Lower leg skin (tissue), 4 donors: Measurements from ENCODE around the gene LRRTM1. TPM values are rescaled to one million over a fixed set of nuclear protein-coding genes. Genes with fewer than 3 reads are reported as not detected.

Experiments
- DNase-seq, 2 donors: peaks; one replicate each; pipeline ENCODE4 v3.0.0-alpha.2; 2019; ENCODE audit warnings: low spot score in 2 of 2
- H3K4me3 ChIP-seq: fragments of 200-600 bp; sonication (generic); 2 replicates; pipeline ENCODE4 v1.5.1; 2017; ENCODE audit warnings: mild to moderate bottlenecking, low read depth; ENCODE audit not compliant: poor library complexity, severe bottlenecking
- POLR2A ChIP-seq, 2 donors: fragments of 450-650 bp; IDR thresholded peaks; one replicate each; pipeline ENCODE4 v1.6.1; 2016 to 2017; ENCODE audit warnings: antibody characterized with exemption in 2 of 2, mild to moderate bottlenecking in 1 of 2, moderate library complexity in 1 of 2
- WGBS, 2 donors: methylation state at CpG; one replicate each; pipeline ENCODE4 v1.1.5; 2018; 5-methylcytosine and 5-hydroxymethylcytosine counted together
- intact Hi-C: fragments of 100-400 bp; cut with DNase I; formaldehyde crosslinking; loops from one replicate; pipeline ENCODE4 v1.15.0; 2023; ENCODE audit warnings: low total_unique reads
- total RNA-seq, 4 donors: library from RNA; depleted of rRNA; stranded (reverse); fragments of >200 nt; gene quantifications; one replicate each; pipeline ENCODE4 v1.1.0, GENCODE V29; 2016
- TF ChIP-seq, protein P1 (sequence below), 3 donors: fragments of 450-650 bp; IDR thresholded peaks; one replicate each; pipeline ENCODE4 v1.5.1; 2016; ENCODE audit warnings: antibody characterized with exemption in 3 of 3, mild to moderate bottlenecking in 3 of 3, moderate library complexity in 2 of 3

The LRRTM1 gene
- total RNA-seq, 4 donors from 2014 or later, result 0.10 TPM; not detected in 3

DNA sequence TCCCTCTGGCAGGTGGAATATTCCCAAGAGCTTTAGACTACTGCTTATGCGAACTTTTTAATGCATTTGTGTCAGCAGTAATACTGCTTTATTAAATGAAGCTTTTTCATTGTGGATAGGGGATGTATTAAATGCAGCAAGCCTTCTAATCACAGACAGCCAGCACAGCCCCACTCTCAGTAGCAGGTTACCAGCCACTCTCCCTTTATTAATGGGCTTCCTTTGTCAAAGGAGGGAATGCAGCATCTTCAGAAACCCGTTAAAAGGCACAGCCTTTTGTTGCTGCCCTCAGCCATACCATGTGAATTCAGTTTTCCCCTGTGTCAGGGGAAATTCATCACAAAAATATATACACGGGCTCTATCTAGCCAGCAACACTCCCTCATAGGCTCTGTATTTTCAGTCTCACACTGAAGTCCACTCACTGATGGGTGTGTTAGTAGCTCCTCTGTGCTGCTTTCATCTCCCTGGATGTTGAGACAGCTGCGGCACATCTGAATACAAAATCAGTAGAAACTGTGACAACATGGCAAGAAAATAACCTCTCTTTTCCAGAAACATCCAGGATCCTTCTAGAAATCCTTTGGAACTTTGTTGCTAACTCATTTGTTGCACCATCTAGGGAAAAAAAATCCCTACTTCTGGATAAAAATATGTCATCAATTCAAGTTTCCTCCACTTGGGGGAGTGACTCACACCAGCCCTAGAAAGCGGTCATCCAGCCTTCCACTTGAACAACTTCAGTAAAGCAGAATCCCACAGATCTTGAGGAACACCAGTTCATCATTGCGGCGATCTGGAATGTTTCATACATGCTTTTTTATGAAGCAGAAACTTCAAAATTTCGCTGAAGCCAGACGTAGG lies 48.4 kb downstream of the LRRTM1 start:
- DNase-seq, result no peak
- WGBS, 2 donors, result 61 to 69% methylated on average over 9 of the region's 9 CpGs
- intact Hi-C loops, result no loop called here
- no peak overlapping the region for H3K4me3 ChIP-seq
- TF ChIP-seq, protein P1, sequence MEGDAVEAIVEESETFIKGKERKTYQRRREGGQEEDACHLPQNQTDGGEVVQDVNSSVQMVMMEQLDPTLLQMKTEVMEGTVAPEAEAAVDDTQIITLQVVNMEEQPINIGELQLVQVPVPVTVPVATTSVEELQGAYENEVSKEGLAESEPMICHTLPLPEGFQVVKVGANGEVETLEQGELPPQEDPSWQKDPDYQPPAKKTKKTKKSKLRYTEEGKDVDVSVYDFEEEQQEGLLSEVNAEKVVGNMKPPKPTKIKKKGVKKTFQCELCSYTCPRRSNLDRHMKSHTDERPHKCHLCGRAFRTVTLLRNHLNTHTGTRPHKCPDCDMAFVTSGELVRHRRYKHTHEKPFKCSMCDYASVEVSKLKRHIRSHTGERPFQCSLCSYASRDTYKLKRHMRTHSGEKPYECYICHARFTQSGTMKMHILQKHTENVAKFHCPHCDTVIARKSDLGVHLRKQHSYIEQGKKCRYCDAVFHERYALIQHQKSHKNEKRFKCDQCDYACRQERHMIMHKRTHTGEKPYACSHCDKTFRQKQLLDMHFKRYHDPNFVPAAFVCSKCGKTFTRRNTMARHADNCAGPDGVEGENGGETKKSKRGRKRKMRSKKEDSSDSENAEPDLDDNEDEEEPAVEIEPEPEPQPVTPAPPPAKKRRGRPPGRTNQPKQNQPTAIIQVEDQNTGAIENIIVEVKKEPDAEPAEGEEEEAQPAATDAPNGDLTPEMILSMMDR (IDR thresholded peaks at IDR 0.05), result no peak
- no peak for TF ChIP-seq POLR2A (IDR thresholded peaks at IDR 0.05)

DNA sequence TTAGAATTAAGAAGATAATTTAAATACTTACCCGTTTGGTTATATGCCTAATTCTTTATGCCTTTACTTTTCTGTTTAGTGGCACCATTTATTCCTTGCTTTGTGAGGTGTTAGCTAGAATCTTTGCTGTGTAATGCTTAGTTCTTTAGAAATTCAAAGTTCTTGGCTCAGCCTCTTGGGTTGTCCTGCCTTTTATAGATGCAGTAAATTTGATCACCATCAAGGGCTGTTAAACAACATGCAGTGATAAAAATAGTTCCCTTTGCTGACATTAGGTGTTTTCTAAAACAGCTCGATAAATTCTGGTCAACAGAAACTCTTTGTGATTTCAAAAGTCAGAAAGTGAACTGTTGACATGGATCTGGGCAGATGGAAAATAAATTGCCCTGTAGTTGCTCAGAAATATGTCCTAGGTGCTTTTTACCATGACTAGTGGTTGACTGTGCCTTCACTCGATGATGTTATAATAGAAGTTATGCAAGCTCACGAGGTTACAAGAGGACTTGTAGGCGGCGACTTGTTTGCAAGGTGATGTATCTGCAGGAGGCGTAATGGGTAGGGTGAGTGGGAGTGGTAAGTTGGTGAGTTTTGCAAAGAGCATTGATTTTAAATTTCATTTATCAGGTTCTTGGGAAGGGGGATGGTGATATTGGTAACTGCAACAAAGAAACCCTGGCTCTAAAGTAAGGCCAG lies 52.1 kb downstream of the LRRTM1 start:
- no peak overlapping the region for H3K4me3 ChIP-seq
- 79 to 84% methylated on average over 7 of the region's 7 CpGs for WGBS, 2 donors
- TF ChIP-seq, protein P1 (IDR thresholded peaks at IDR 0.05), result no peak
- no peak for TF ChIP-seq POLR2A (IDR thresholded peaks at IDR 0.05)
- intact Hi-C loops, result no loop called here
- DNase-seq, result no peak
